IMR-90 (cell line): ENCODE results near the gene UBA52. TPM values are rescaled to one million over a fixed set of nuclear protein-coding genes. Genes with fewer than 3 reads are reported as not detected.

Experiments
- ATAC-seq: fragments of 200-7000 bp; cut with Tn5 transposase; 2 replicates; pipeline ENCODE4 v1.9.1; 2020; ENCODE audit warnings: low read depth, mild to moderate bottlenecking, moderate library complexity
- BruUV-seq: library from RNA; stranded (reverse); fragments of 400-500 nt; replicated peaks from 2 replicates; lab custom pipeline; 2021; lab: Mats Ljungman, UMichigan
- CTCF ChIA-PET: fragments of 300-600 bp; formaldehyde crosslinking; extraction: SDS; loops from one replicate; lab custom pipeline; 2021; ENCODE audit warnings: antibody characterized with exemption; lab: Yijun Ruan, JAX
- POLR2A ChIA-PET: fragments of 300-600 bp; sonication (Branson Sonifier 250); formaldehyde crosslinking; loops from one replicate; lab custom pipeline; 2022; ENCODE audit warnings: antibody characterized with exemption; ENCODE audit not compliant: unreplicated experiment; lab: Charles Lee
- DNase-seq: peaks from one replicate; pipeline ENCODE4 v3.0.0; 2013
- H2AFZ ChIP-seq: replicated peaks from 2 replicates; pipeline ENCODE3; 2013; ENCODE audit warnings: low read length, mild to moderate bottlenecking; ENCODE audit not compliant: poor library complexity
- H2AK5ac ChIP-seq: 2 replicates; pipeline ENCODE4 v1.6.1; 2013; ENCODE audit warnings: low read depth, low read length, inconsistent platforms
- H2AK9ac ChIP-seq: replicated peaks from 2 replicates; pipeline ENCODE3; 2013; ENCODE audit warnings: mild to moderate bottlenecking, low read depth, low read length, moderate library complexity; ENCODE audit not compliant: poor library complexity
- H2BK120ac ChIP-seq: 2 replicates; pipeline ENCODE4 v1.6.1; 2013; ENCODE audit warnings: low read depth, low read length, inconsistent platforms
- H2BK15ac ChIP-seq: 3 replicates; pipeline ENCODE4 v1.6.1; 2013; ENCODE audit warnings: low read depth, low read length, inconsistent platforms
- H2BK20ac ChIP-seq: 2 replicates; pipeline ENCODE4 v1.6.1; 2013; ENCODE audit warnings: low read depth, mild to moderate bottlenecking, inconsistent platforms, low read length, moderate library complexity
- H2BK5ac ChIP-seq: 2 replicates; pipeline ENCODE4 v1.6.1; 2013; ENCODE audit warnings: mild to moderate bottlenecking, low read depth, low read length, inconsistent platforms; ENCODE audit not compliant: poor library complexity, severe bottlenecking
- H3K14ac ChIP-seq: replicated peaks from 2 replicates; pipeline ENCODE4 v1.6.1; 2013; ENCODE audit warnings: low read depth, low read length, inconsistent platforms
- H3K18ac ChIP-seq: 2 replicates; pipeline ENCODE4 v1.6.1; 2013; ENCODE audit warnings: low read depth, low read length, control low read depth
- H3K23ac ChIP-seq: 2 replicates; pipeline ENCODE4 v1.6.1; 2013; ENCODE audit warnings: low read depth, low read length, inconsistent platforms
- H3K27ac ChIP-seq: 2 replicates; pipeline ENCODE4 v1.5.1; 2013; ENCODE audit warnings: mild to moderate bottlenecking, control low read depth, low read length; ENCODE audit not compliant: insufficient read depth
- H3K27me3 ChIP-seq: 2 replicates; pipeline ENCODE4 v1.6.1; 2013; ENCODE audit warnings: low read length; ENCODE audit not compliant: control insufficient read depth, insufficient read depth
- H3K36me3 ChIP-seq: 2 replicates; pipeline ENCODE4 v1.6.1; 2013; ENCODE audit warnings: low read length, mixed read lengths; ENCODE audit not compliant: control insufficient read depth, insufficient read depth
- H3K4ac ChIP-seq: 2 replicates; pipeline ENCODE4 v1.6.1; 2013; ENCODE audit warnings: low read depth, low read length, inconsistent platforms
- H3K4me1 ChIP-seq: 2 replicates; pipeline ENCODE4 v1.6.1; 2013; ENCODE audit warnings: low read length, mixed read lengths; ENCODE audit not compliant: control insufficient read depth, insufficient read depth
- H3K4me2 ChIP-seq: 2 replicates; pipeline ENCODE4 v1.6.1; 2013; ENCODE audit warnings: low read depth, mild to moderate bottlenecking, control low read depth, low read length, moderate library complexity
- H3K4me3 ChIP-seq: 2 replicates; pipeline ENCODE4 v1.5.1; 2013; ENCODE audit warnings: low read depth, mild to moderate bottlenecking, control low read depth, low read length, moderate library complexity; ENCODE audit not compliant: insufficient read depth
- H3K56ac ChIP-seq: 2 replicates; pipeline ENCODE4 v1.6.1; 2013; ENCODE audit warnings: low read length, inconsistent platforms; ENCODE audit not compliant: insufficient read depth; ENCODE audit errors: extremely low read depth
- H3K79me1 ChIP-seq, 2 experiments: 2 replicates each; pipeline ENCODE4 v1.6.1; 2013; ENCODE audit warnings: low read length in 2 of 2, inconsistent platforms in 1 of 2, low read depth in 1 of 2
- H3K9ac ChIP-seq: 2 replicates; pipeline ENCODE4 v1.6.1; 2013; ENCODE audit warnings: low read depth, low read length, control low read depth
- H3K9me1 ChIP-seq: 2 replicates; pipeline ENCODE4 v1.6.1; 2013; ENCODE audit warnings: low read length, inconsistent platforms; ENCODE audit not compliant: insufficient read depth
- H3K9me3 ChIP-seq: 2 replicates; pipeline ENCODE4 v1.6.1; 2013; ENCODE audit warnings: low read length; ENCODE audit not compliant: control insufficient read depth, insufficient read depth
- H4K20me1 ChIP-seq: 2 replicates; pipeline ENCODE4 v1.6.1; 2013; ENCODE audit warnings: low read length, inconsistent platforms; ENCODE audit not compliant: insufficient read depth
- H4K5ac ChIP-seq: 2 replicates; pipeline ENCODE4 v1.6.1; 2013; ENCODE audit warnings: mild to moderate bottlenecking, low read depth, low read length, control low read depth
- H4K8ac ChIP-seq, 2 experiments: 2 replicates each; pipeline ENCODE4 v1.6.1; 2013; ENCODE audit warnings: low read depth in 2 of 2, low read length in 2 of 2, control low read depth in 1 of 2, inconsistent platforms in 1 of 2
- H4K91ac ChIP-seq: 2 replicates; pipeline ENCODE4 v1.6.1; 2013; ENCODE audit warnings: low read depth, low read length, inconsistent platforms; ENCODE audit not compliant: insufficient read depth
- BHLHE40 ChIP-seq: fragments of 150-350 bp; IDR thresholded peaks from 2 replicates; pipeline ENCODE4 v1.6.1; 2016; ENCODE audit warnings: mild to moderate bottlenecking, low read depth, low read length
- CEBPB ChIP-seq: IDR thresholded peaks from 2 replicates; pipeline ENCODE4 v1.6.1; 2012; ENCODE audit warnings: low read depth, low read length, improper control_type of control experiment
- MAFK ChIP-seq: IDR thresholded peaks from 2 replicates; pipeline ENCODE4 v1.6.1; 2012; ENCODE audit warnings: low read depth, low read length, improper control_type of control experiment
- NFE2L2 ChIP-seq: fragments of 150-350 bp; IDR thresholded peaks from 2 replicates; pipeline ENCODE4 v1.6.1; 2016; ENCODE audit warnings: low read depth, mild to moderate bottlenecking, low read length
- POLR2A ChIP-seq: IDR thresholded peaks from 2 replicates; pipeline ENCODE4 v1.6.1; 2012; ENCODE audit warnings: mild to moderate bottlenecking, low read depth, low read length
- RAD21 ChIP-seq: IDR thresholded peaks from 2 replicates; pipeline ENCODE4 v1.6.1; 2012; ENCODE audit warnings: low read length, improper control_type of control experiment
- RCOR1 ChIP-seq: IDR thresholded peaks from 2 replicates; pipeline ENCODE4 v1.6.1; 2012; ENCODE audit warnings: mild to moderate bottlenecking, low read length, improper control_type of control experiment; ENCODE audit not compliant: insufficient replicate concordance
- RFX5 ChIP-seq: IDR thresholded peaks from 2 replicates; pipeline ENCODE4 v1.8.0; 2012; ENCODE audit warnings: low read depth, mild to moderate bottlenecking, low read length, moderate library complexity
- WGBS, 2 experiments: methylation state at CpG; one replicate each; pipeline versions ENCODE4 v1.1.5 to v1.1.7; 2013; ENCODE audit warnings: missing lambda C conversion rate in 2 of 2; ENCODE audit not compliant: insufficient read length in 1 of 2; ENCODE audit errors: extremely low coverage in 2 of 2; 5-methylcytosine and 5-hydroxymethylcytosine counted together
- dilution Hi-C: fragments of 300-500 bp; cut with HindIII; formaldehyde crosslinking; loops from one replicate; pipeline ENCODE4 v1.14.3; 2018; ENCODE audit warnings: low sequenced_read_pairs; ENCODE audit not compliant: unreplicated experiment
- in situ Hi-C: fragments of 300-500 bp; cut with MboI; formaldehyde crosslinking; loops from 3 replicates; pipeline ENCODE4 v1.14.3; 2019; ENCODE audit warnings: low sequenced_read_pairs, inconsistent platforms, mixed read lengths
- intact Hi-C: fragments of 100-400 bp; cut with micrococcal nuclease; formaldehyde crosslinking; loops from 2 replicates; pipeline ENCODE4 v1.10.0; 2022
- polyA plus RNA-seq, 3 experiments: library from polyadenylated mRNA; depleted of rRNA; stranded (reverse); fragments of >200 nt; gene quantifications; 2 replicates each; pipeline ENCODE4 v1.2.3, GENCODE V29; 2012; ENCODE audit warnings: low replicate concordance in 1 of 3
- total RNA-seq: library from RNA; depleted of rRNA; stranded (reverse); fragments of >200 nt; gene quantifications from 2 replicates; pipeline ENCODE4 v1.2.3, GENCODE V29; 2012
- TF ChIP-seq, protein P1 (sequence below): fragments of 150-350 bp; IDR thresholded peaks from 2 replicates; pipeline ENCODE4 v1.6.1; 2016; ENCODE audit warnings: low read depth, mild to moderate bottlenecking, low read length, moderate library complexity, borderline replicate concordance
- TF ChIP-seq, protein P2 (sequence below): conservative IDR thresholded peaks from 2 replicates; pipeline ENCODE4 v1.5.1; 2012; ENCODE audit warnings: mild to moderate bottlenecking, low read depth, low read length, improper control_type of control experiment

UBA52 gene
- total and polyA plus RNA-seq, 2 of the 4 experiments (the other 2 are of a cell fraction) = 1,030 to 3,008 TPM

DNA sequence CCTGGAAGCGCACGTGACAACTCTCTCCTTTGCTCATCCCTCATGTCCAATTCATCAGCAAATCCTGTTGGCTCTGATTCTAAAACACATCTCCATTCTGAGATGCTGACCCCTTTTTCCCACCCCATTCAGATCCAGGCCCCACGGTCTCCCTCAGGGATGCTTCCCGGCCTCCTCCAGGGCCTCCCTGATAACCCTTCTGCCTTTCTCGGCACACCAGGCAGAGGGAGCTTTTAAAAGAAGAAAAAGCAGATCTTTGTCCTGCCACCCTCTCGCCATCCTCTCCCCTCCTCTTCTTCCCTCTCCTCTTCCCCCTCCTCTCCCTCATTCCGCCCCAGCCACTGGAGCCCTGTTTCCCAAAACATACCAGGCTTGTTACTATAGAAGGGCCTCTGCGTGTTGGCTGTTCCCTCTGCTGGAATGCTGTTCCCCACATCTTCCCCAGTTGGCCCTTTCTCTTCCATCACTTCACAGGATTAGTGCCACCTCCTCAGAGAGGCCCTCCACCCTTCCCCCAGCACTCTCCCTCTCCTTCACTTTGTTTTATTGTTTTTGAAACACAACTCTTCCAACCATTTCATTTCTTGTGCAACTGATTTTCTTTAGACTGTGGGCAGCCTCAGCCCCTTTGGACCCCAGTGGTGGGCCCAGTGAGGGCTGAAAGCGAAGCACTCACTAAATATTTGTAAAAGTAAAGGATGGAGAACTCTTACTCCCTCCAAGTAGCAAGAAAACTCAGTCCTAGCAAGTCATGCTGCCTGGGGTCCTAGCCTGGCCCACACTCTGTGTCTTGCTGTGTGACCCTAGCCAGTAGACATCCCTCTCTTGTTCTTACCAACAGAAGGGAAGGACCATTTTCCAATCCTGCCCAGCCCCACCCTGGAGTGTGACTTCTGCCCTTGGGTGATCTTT, 37.4 kb downstream of the UBA52 start (continued):
- TF ChIP-seq, protein P1, sequence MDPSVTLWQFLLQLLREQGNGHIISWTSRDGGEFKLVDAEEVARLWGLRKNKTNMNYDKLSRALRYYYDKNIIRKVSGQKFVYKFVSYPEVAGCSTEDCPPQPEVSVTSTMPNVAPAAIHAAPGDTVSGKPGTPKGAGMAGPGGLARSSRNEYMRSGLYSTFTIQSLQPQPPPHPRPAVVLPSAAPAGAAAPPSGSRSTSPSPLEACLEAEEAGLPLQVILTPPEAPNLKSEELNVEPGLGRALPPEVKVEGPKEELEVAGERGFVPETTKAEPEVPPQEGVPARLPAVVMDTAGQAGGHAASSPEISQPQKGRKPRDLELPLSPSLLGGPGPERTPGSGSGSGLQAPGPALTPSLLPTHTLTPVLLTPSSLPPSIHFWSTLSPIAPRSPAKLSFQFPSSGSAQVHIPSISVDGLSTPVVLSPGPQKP = no peak
- TF ChIP-seq RFX5 = no peak
- no peak for TF ChIP-seq CEBPB
- TF ChIP-seq NFE2L2 = no peak

DNA sequence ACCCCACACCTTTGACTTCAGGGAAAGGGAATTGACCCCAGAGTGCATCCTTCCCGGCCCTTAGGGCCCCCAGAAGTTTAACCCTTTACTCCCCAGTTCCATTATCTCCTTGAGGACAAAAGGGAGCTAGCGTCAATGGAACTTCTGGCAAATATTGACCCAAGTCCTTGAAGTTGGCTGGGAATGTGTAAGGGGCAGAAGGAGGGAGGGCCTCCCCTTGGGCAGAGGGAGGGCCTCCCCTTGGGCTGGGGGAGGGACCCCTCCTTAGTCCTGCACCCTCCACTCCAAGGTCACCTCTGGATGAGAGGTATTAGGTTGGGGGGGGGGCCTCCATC, 38.0 kb downstream of the UBA52 start:
- Histone ChIP-seq H2BK20ac (no peak overlapping the region), H3K56ac (no peak overlapping the region), H3K27ac (no peak overlapping the region), H2BK5ac (no peak overlapping the region), H2BK120ac (no peak overlapping the region), H3K18ac (no peak overlapping the region), H3K4me3 (no peak overlapping the region), H2AK9ac (no peak overlapping the region), H3K9me3 (no peaks in the 10 kb centered on the region), H3K14ac (no peak overlapping the region), H3K79me1 (no peaks in the 10 kb centered on the region), H3K9ac (no peak overlapping the region), H4K5ac (no peak overlapping the region), H2AFZ (no peak overlapping the region), H3K4ac (no peak overlapping the region), H3K9me1 (no peaks in the 10 kb centered on the region), H2AK5ac (no peak overlapping the region), H4K8ac (no peak overlapping the region), H3K23ac (no peak overlapping the region), H4K91ac (no peak overlapping the region), H3K4me1 (peaks cover 11% of the 10 kb centered on the region; the same call in 1 of the 2 replicates), H3K27me3 (peaks cover 84% of the 10 kb centered on the region), H2BK15ac (no peak overlapping the region), H3K4me2 (no peak overlapping the region), H3K36me3 (no peaks in the 10 kb centered on the region), H4K20me1 (peaks cover 4% of the 10 kb centered on the region; the same call in 1 of the 2 replicates)
- BruUV-seq = no TSS peak
- CTCF ChIA-PET = no interaction called here
- in situ Hi-C loops = no loop called here
- TF ChIP-seq RFX5 (no peak), BHLHE40 (no peak), CEBPB (no peak), MAFK (no peak), RAD21 (no peak), POLR2A (no peak), RCOR1 (no peak)
- TF ChIP-seq, protein P1 = no peak
- TF ChIP-seq, protein P2, sequence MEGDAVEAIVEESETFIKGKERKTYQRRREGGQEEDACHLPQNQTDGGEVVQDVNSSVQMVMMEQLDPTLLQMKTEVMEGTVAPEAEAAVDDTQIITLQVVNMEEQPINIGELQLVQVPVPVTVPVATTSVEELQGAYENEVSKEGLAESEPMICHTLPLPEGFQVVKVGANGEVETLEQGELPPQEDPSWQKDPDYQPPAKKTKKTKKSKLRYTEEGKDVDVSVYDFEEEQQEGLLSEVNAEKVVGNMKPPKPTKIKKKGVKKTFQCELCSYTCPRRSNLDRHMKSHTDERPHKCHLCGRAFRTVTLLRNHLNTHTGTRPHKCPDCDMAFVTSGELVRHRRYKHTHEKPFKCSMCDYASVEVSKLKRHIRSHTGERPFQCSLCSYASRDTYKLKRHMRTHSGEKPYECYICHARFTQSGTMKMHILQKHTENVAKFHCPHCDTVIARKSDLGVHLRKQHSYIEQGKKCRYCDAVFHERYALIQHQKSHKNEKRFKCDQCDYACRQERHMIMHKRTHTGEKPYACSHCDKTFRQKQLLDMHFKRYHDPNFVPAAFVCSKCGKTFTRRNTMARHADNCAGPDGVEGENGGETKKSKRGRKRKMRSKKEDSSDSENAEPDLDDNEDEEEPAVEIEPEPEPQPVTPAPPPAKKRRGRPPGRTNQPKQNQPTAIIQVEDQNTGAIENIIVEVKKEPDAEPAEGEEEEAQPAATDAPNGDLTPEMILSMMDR = no peak
- ATAC-seq (no peak), DNase-seq (no peak)
- POLR2A ChIA-PET = no interaction called here
- intact Hi-C loops = no loop called here
- dilution Hi-C loops = no loop called here
- no CpG with 5 or more reads among the region's 2 CpGs for WGBS, 2 experiments
